NAMALWA (cell line): Measurements from ENCODE around the gene CRTC3.

Experiments
- DNase-seq: peaks from one replicate; pipeline ENCODE4 v3.0.0-alpha.2; 2015; ENCODE audit warnings: low spot score

CRTC3 gene

DNA sequence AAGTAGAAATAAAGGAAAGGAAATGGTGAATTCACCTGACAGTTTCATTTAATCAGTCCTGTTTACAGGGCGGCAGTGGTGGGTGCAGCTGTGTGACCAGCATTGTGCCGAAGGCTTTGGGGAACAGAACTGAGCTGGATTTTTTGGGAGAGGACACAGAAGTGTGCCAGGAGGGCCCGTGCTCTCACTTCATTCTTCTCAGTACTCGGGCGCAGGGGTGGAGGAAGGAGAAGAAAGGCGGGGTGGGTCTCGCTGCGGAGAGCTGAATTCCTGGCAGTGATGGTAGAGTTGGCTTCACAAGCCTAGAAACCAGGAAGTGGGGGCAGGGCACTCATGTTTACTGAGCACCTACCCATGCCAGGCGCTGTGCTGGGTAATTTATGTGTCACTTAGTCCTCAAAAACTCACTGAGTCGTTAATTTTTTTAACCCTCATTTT is 64.6 kb downstream of the CRTC3 start:
- peak; percentile 84 for DNase-seq

GRCh38 chr15:90595763-90596155 is 66.0 kb downstream of the CRTC3 start:
- DNase-seq: no peak

DNA sequence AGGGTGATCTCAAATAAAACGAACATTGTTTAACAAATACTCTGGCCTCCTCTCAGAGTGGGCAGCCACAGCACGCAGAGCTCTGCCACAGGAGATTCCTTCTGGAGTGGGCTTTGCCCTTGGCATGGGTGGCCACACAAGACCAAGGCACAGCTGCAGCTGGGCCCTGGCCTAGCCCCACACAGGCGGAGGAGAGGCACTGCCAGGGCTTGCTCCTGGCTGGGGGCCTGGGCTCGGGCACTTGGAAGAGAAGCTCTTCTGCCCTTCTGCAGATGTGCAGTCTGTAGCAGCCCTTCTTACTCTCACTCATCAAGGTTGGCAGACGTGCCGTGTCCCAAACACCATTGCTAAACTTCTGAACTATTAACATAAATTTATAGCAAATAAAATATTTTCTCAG is 67.2 kb downstream of the CRTC3 start:
- DNase-seq: no peak

- no peak for DNase-seq
Measured at GRCh38 chr15:90597577-90597976, 67.9 kb downstream of the CRTC3 start.

DNA sequence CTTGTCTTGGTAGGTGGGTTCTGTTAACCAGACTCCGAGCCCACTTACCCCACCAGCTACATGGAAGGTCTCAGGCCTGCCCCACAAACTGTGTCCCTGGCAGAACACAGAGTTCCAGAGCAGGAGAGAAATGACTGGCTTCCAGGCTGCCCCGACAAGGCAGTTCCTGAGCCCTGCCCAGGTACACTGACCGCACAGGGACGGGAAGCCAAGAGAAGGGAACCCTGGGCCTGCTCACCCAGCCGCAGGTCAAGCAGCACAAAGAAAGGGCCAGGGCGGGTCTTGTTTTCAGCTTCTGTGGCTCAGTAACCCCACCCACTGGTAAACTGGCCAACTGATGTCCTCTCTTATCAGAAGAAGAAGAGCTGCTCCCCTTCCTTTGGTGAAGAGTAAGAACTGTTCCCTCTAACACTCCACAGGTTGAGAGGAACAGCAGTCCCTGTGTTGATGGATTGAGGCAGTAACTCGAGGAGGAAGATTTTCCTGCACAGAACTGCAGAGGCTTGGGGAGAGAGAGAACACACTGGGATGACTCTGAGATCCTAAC is 68.4 kb downstream of the CRTC3 start:
- no peak for DNase-seq

DNA sequence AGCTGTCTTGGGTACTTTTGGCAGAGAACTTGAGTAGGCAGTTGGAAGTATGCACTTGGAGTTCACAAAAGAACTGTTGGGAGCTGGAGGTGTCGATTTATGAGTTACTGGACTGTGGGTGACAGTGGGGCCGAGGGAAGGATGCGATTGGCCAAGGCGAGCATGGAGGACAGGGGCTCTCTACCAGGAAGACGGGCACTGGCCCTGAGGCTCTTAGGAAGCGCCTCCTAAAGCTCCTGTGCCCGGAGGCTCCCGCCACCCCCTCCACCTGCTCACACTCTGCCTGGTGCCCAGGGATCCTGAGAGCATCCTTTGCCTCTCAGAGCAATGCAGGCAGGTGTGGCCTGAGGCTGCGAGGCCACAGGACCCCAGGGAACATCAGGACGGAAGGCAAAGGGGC is 69.0 kb downstream of the CRTC3 start:
- DNase-seq: no peak

DNA sequence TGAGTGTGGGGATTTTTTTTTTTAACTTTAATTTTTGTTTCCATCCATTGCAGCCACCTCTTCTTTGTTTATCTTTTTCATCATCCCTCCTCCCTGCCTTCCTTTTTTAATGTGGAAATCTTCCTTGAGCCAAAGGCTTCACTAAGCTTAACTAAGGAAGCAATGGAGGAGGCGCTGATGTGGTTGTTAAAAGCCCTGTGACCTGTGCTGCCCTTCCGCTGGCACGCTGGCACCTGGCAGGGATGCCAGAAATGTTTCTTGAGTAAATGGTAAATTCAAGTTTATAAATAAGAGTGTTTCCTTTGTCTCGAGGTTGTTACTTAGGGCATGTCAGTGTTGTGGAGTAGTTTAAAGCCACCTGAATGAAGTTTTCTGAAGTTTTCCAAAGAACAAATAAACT is 69.4 kb downstream of the CRTC3 start:
- DNase-seq: no peak

DNA sequence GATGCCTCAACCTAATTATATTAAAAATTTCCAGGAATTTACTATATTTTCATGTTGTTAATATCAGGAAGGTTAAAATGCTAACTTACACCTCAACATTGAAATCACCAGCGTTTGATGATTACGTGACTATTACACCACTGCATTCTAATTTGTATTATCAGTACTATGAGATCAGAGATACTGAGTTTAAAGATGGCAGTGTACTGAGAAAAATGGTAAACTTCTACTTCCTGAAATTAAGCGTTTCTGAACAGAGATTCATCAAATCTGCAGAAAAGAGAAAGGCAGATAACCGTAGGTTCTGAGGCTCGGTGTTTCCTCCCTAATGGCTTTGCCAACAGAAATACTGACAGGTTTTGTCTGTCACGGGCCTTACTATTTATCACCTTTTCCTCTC is 69.9 kb downstream of the CRTC3 start:
- no peak for DNase-seq

- DNase-seq: no peak
Measured at GRCh38 chr15:90600954-90601353, 71.2 kb downstream of the CRTC3 start.

- DNase-seq: peak; percentile 36
Measured at GRCh38 chr15:90603893-90604292, 74.2 kb downstream of the CRTC3 start.

- DNase-seq: no peak
Measured at GRCh38 chr15:90606641-90607040, 76.9 kb downstream of the CRTC3 start.

GRCh38 chr15:90607361-90607760 is 77.6 kb downstream of the CRTC3 start:
- no peak for DNase-seq

DNA sequence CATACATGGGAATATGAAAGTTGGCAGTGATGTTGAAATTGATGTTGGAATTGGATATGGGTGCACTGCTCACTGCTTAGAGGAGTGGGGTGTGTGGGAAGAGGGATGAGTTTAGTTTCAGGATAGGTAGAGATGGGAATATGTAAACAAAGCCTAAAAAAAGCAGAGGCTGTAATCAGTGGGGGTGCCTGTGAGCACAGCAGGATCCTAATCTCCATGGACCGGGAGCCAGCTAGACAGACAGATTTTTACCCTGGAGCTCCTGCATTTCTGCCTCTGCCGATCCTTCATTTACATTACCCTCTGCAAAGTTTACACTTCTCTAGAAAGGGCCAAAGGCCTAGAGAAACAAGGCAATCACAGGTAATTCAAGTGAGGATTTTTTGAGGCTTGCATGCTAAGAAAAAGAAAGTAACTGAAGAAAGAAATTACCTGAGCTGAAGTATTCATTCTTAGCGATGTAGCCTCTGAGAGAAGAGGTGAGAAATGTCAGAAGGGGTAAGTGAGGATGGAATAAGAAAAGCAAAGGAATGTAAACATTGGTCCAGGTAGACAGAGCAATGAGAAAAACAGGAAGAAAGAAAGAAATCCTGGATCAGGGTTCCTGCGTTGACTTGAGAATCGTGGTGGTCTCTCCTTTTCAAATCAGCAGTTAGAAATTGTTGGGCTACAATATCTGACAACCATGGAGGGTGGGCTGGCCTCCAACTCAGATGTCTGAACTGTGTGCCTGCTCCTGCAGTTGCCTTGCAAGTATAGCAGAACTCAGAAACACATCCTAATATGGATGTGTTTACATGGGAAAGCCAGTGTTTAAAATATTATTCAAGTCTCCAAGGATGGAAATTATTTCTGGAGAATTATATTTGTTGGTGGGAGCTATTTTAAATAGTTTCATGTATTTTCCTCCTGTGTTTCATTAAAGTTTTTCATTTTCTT is 79.8 kb downstream of the CRTC3 start:
- no peak for DNase-seq

DNA sequence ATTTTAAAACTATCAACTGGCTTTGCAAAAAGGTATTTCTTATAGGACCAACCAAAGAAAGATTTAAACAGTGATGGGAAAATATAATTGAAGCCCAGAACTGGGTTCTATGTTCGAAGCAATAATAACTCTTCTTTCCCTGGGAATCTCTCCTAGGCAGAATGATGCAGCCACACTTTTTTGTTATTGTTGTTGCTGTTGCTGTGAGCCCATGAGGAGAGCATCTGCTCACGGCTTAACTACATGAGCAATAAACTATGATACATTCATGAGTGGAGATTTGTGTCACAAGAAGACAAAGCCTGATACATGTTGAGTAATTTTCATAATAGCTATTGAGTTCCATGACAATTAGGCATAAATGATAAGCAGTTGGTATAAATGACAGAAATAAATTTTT is 80.5 kb downstream of the CRTC3 start:
- no peak for DNase-seq

DNA sequence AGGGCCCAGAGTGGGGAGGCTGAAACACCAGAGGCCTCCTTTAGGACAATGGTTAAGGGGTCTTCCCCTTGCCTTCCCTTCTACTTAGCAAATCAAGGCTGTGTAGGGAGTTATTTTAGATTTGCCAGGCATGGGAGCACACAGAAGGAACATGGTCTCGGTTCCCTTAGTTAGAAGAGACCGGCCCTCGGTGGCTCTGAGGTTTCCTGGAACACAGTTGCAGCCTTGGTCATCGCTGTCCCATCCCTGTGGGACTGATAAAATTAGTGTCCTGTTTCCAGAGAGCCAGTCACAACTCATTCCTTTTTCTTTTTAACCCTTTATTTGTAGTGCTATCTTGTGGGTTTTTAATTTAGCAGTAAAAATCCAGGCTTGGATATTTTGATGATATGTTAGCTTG is 81.4 kb downstream of the CRTC3 start:
- DNase-seq: no peak

- DNase-seq: no peak
Measured at GRCh38 chr15:90617171-90617570, 87.4 kb downstream of the CRTC3 start.

DNA sequence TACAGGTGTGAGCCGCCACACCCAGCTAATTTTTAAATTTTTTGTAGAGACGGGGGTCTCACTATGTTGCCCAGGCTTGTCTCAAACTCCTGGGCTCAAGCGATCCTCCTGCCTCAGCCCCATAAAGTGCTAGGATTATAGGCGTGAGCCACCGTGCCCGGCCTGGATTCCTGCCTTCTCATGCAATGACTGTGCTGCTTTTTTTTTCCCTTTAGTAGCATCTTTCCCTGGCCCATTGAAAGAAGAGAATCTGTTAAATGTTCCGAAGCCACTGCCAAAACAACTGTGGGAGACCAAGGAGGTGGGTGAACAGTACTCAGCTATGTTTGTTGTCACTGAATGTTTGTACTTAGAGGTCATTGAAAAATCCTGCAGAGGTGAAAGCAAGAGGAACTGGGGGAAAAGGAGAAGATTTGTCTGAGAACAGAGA is 88.0 kb downstream of the CRTC3 start:
- DNase-seq: no peak

- no peak for DNase-seq
Measured at GRCh38 chr15:90618330-90619125, 88.8 kb downstream of the CRTC3 start.

DNA sequence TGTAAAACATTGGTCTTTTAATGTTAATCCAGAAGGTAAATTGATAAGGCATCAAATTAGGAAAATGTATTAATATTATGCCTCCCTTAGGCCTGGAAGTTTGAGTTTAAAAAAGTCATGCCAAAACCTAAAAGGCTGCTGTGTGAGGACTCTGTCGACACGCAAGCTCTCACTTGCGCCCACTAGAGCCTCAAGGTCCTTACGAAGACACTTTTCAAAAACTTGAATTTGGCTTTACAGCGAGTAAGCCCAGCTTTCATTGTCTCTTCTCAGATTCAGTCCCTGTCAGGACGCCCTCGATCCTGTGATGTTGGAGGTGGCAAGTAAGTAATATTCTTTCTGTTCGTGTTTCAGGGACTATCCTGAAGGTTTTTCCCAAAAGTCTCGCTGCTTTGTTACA is 89.7 kb downstream of the CRTC3 start:
- no peak for DNase-seq

DNA sequence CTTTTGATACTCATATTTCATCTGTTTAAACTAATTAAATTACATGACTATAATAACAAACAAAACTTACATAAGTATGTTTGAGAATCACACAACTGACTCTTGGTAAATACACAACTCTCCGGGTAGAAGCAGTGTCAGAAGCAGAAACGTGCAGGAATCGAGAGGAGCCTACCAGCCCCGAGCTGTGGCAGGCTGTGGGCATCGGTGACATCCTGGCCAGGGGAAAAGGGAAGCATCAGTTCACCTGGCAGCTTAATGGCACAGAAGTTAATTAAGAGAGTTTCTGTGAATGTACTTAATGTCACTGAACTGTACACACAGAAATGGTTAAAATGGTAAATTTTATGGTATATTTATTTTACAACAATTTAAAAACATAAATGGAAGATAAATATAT is 90.2 kb downstream of the CRTC3 start:
- no peak for DNase-seq

DNA sequence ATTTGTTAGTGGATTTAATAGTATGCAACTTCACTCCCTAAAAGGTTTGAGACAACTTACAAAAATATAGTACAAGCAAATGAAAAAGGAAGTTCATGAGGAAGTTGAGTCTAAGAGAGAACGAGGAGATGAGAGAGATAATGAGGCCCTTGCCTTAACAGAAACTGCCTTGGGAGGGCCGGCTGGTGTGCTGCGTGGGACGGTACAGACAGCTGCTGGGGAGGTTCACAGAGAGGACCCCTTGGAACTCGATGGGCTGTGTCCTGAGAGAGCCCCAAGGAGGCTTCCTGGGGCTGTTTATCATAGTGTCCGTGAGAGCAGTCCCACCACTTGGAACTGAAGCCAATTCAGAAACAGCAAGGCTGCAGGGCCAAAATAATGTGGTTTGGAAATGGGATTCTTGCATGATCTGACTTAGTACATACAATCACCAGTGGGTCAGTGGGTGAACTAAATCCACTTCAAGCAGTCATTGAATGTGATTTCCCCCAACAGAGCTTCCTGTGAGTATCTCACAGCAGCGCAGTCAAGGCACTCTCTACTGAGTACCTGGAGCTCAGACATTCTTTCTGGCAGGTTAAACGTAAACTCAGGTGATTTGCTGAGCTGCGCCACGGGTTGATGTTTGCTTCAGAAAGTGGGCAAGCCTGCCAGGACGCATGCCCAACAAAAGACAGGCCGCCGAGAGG is 90.8 kb downstream of the CRTC3 start:
- peak; percentile 50 for DNase-seq

DNA sequence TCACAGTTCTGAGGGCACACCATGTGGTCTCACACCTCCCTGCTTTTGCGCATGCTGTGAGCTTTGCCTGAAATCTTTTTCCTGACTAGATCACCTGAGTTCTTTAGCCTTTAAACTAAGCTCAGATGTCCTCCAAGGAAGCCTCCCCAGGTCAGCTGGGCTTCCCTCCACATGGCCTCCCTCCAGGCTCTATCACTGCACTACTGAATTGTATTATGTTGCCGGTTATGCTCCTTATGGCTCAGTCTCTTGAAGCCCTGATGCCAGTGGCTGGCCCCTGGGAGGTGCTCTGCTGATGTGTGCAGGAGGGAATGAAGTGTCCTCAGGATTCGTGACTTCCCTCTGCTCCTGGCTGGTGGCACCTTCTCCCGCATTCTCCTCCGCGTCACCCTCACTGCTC is 94.1 kb downstream of the CRTC3 start:
- no peak for DNase-seq
